Pulmonary artery endothelial cell (primary cell): Measurements from ENCODE around the gene C1QTNF12. TPM values are rescaled to one million over a fixed set of nuclear protein-coding genes. Genes with fewer than 3 reads are reported as not detected.
"Not testable (repeated sequence)": the region's sequence is repeated elsewhere in the genome, so short reads cannot be mapped to it uniquely, and the experiment has no call there.

Source experiments
- DNase-seq: peaks from one replicate; pipeline ENCODE4 v3.0.0-alpha.2; 2011; ENCODE audit warnings: low read depth, low spot score
- total RNA-seq: library from RNA; depleted of rRNA; stranded (reverse); fragments of >200 nt; gene quantifications from 2 replicates; pipeline ENCODE4 v1.2.3, GENCODE V29; 2014

The C1QTNF12 gene
- total RNA-seq, 1 donor from 2014 or later, result 0.33 TPM

GRCh38 chr1:1259951-1260600 is 13.6 kb upstream of the C1QTNF12 start:
- DNase-seq, result no peak

- DNase-seq, result no peak
Observed at GRCh38 chr1:1259540-1259939, 13.0 kb upstream of the C1QTNF12 start.

- no peak for DNase-seq
Observed at GRCh38 chr1:1259119-1259488, 12.6 kb upstream of the C1QTNF12 start.

GRCh38 chr1:1256956-1257871 is 10.7 kb upstream of the C1QTNF12 start:
- DNase-seq, result no peak

GRCh38 chr1:1255611-1256010 is 9.1 kb upstream of the C1QTNF12 start:
- no peak for DNase-seq

- no peak for DNase-seq
Observed at GRCh38 chr1:1255078-1255477, 8.6 kb upstream of the C1QTNF12 start.

- no peak for DNase-seq
Observed at GRCh38 chr1:1254667-1254998, 8.1 kb upstream of the C1QTNF12 start.

- DNase-seq, result no peak
Observed at GRCh38 chr1:1253972-1254666, 7.6 kb upstream of the C1QTNF12 start.

GRCh38 chr1:1253314-1253713 is 6.8 kb upstream of the C1QTNF12 start:
- DNase-seq, result no peak

- no peak for DNase-seq
Observed at GRCh38 chr1:1250786-1251284, 4.3 kb upstream of the C1QTNF12 start.

GRCh38 chr1:1248009-1248913 is 1.7 kb upstream of the C1QTNF12 start:
- not testable (repeated sequence) for DNase-seq

GRCh38 chr1:1247341-1247913 is 905 bp upstream of the C1QTNF12 start:
- no peak for DNase-seq

- DNase-seq, result no peak
Observed at GRCh38 chr1:1245817-1246576, 525 bp downstream of the C1QTNF12 start.

GRCh38 chr1:1245178-1245816 is 1.2 kb downstream of the C1QTNF12 start:
- no peak for DNase-seq

- no peak for DNase-seq
Observed at GRCh38 chr1:1244192-1244811, 2.2 kb downstream of the C1QTNF12 start.

GRCh38 chr1:1243807-1244191 is 2.7 kb downstream of the C1QTNF12 start:
- DNase-seq, result no peak

GRCh38 chr1:1243266-1243660 is 3.3 kb downstream of the C1QTNF12 start:
- DNase-seq, result no peak

- DNase-seq, result no peak
Observed at GRCh38 chr1:1242461-1243265, 3.9 kb downstream of the C1QTNF12 start.
